GM21717 (cell line): ENCODE data around the gene GLRA3.

Experiments used
- ATAC-seq: cut with Tn5 transposase; IDR thresholded peaks from one replicate; pipeline ENCODE4 v1.9.1; 2021; ENCODE audit warnings: mild to moderate bottlenecking, moderate library complexity; ENCODE audit not compliant: unreplicated experiment

GLRA3 gene

GRCh38 chr4:174604198-174604597, 224.8 kb downstream of the GLRA3 start:
- no peak for ATAC-seq

- ATAC-seq, result no peak
These were observed 228.7 kb downstream of the GLRA3 start for GRCh38 chr4:174600391-174600790.

GRCh38 chr4:174598800-174599199, 230.2 kb downstream of the GLRA3 start:
- no peak for ATAC-seq

- ATAC-seq, result no peak
These were observed 232.5 kb downstream of the GLRA3 start for GRCh38 chr4:174596513-174596912.

- ATAC-seq, result no peak
These were observed 233.7 kb downstream of the GLRA3 start for GRCh38 chr4:174595141-174595929.

GRCh38 chr4:174593701-174594100, 235.3 kb downstream of the GLRA3 start:
- ATAC-seq, result no peak

GRCh38 chr4:174592985-174593335, 236.1 kb downstream of the GLRA3 start:
- ATAC-seq, result no peak

- ATAC-seq, result no peak
These were observed 236.6 kb downstream of the GLRA3 start for GRCh38 chr4:174592256-174592984.

- peak; percentile 88 for ATAC-seq
These were observed 237.6 kb downstream of the GLRA3 start for GRCh38 chr4:174591243-174592021.

GRCh38 chr4:174590336-174590735, 238.7 kb downstream of the GLRA3 start:
- ATAC-seq, result no peak
